Endodermal cell (in vitro differentiated cells): ENCODE data around the gene GPSM1. TPM values are rescaled to one million over a fixed set of nuclear protein-coding genes. Genes with fewer than 3 reads are reported as not detected.

Experiments
- DNase-seq: peaks from one replicate; pipeline ENCODE4 v3.0.0-alpha.2; 2017
- H3K27ac ChIP-seq: 2 replicates; pipeline ENCODE4 v1.5.1; 2013; ENCODE audit warnings: mild to moderate bottlenecking, low read depth, low read length, moderate library complexity
- H3K27me3 ChIP-seq: 2 replicates; pipeline ENCODE4 v1.6.1; 2013; ENCODE audit warnings: mild to moderate bottlenecking, low read length, moderate library complexity; ENCODE audit not compliant: insufficient read depth, control insufficient read depth, poor library complexity, severe bottlenecking
- H3K36me3 ChIP-seq: 2 replicates; pipeline ENCODE4 v1.7.0; 2013; ENCODE audit warnings: mild to moderate bottlenecking, low read length, moderate library complexity; ENCODE audit not compliant: control insufficient read depth, insufficient read depth
- H3K4me1 ChIP-seq: one replicate; pipeline ENCODE4 v1.7.0; 2013; ENCODE audit warnings: low read length; ENCODE audit not compliant: control insufficient read depth, insufficient read depth
- H3K4me3 ChIP-seq: 2 replicates; pipeline ENCODE4 v1.5.1; 2013; ENCODE audit warnings: mild to moderate bottlenecking, low read length, moderate library complexity
- H3K9ac ChIP-seq: 2 replicates; pipeline ENCODE4 v1.6.1; 2013; ENCODE audit warnings: mild to moderate bottlenecking, low read length, moderate library complexity; ENCODE audit not compliant: poor library complexity, severe bottlenecking; ENCODE audit errors: extremely low read depth
- H3K9me3 ChIP-seq: 2 replicates; pipeline ENCODE4 v1.6.1; 2013; ENCODE audit warnings: mild to moderate bottlenecking, low read length, moderate library complexity; ENCODE audit not compliant: control insufficient read depth
- H3K27ac Mint-ChIP-seq: 2 replicates; pipeline ENCODE4 v1.8.0; 2020; ENCODE audit warnings: mixed read lengths
- H3K27me3 Mint-ChIP-seq: 2 replicates; pipeline ENCODE4 v1.8.0; 2021; ENCODE audit warnings: mild to moderate bottlenecking, mixed read lengths; ENCODE audit not compliant: insufficient read depth
- H3K36me3 Mint-ChIP-seq: 2 replicates; pipeline ENCODE4 v1.8.0; 2020; ENCODE audit warnings: low read depth, mixed read lengths
- H3K4me1 Mint-ChIP-seq: 2 replicates; pipeline ENCODE4 v1.8.0; 2020; ENCODE audit warnings: mixed read lengths
- H3K4me3 Mint-ChIP-seq: 2 replicates; pipeline ENCODE4 v1.8.0; 2020; ENCODE audit warnings: mild to moderate bottlenecking, moderate library complexity, mixed read lengths
- H3K9me3 Mint-ChIP-seq: 2 replicates; pipeline ENCODE4 v1.8.0; 2020; ENCODE audit warnings: mild to moderate bottlenecking, mixed read lengths
- WGBS, 2 experiments: methylation state at CpG; one replicate each; pipeline versions ENCODE4 v1.1.5 to v1.1.7; 2013; ENCODE audit warnings: missing lambda C conversion rate in 2 of 2, mixed read lengths in 1 of 2; ENCODE audit not compliant: insufficient coverage in 1 of 2, insufficient read length in 1 of 2; 5-methylcytosine and 5-hydroxymethylcytosine counted together
- total RNA-seq, 2 donors: library from RNA; stranded (reverse); fragmentation: NEBNext Ultra II Directional in 1 of 2; extraction: Animal tissue kit (Norgen Biotek cat#: 25700) in 1 of 2; gene quantifications; 2 replicates in 1 of 2; 3 replicates in 1 of 2; pipeline ENCODE4 v1.2.1, GENCODE V29; 2021
- TF ChIP-seq, protein P1 (sequence below): fragments of 200-600 bp; sonication (generic); conservative IDR thresholded peaks from 2 replicates; pipeline ENCODE4 v1.5.0; 2021; ENCODE audit warnings: antibody characterized with exemption, mild to moderate bottlenecking

Gene GPSM1
- total RNA-seq, 2 donors from 2014 or later: 37.2 to 38.6 TPM

DNA sequence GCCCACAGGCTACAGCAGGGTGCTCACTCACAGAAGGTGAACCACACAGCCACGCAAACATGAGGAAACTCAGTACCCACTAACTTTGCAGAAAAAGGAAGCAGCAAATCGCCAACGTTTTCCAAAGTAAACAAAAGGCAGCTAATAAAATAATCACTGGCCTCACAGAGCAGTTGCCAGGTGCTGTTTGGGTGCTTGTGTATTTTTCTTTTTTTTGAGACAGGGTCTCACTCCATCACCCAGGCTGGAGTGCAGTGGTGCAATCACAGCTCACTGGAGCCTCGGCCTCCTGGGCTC is 68.8 kb downstream of the GPSM1 start:
- Mint-ChIP-seq H3K4me3 (no peak overlapping the region), H3K27me3 (no peaks in the 10 kb centered on the region), H3K4me1 (peaks cover 7% of the 10 kb centered on the region), H3K36me3 (peaks cover 43% of the 10 kb centered on the region), H3K27ac (no peak overlapping the region), H3K9me3 (no peaks in the 10 kb centered on the region)
- 92 to 94% methylated on average over 4 of the region's 4 CpGs for WGBS, 2 experiments
- peaks cover 72% of the 10 kb centered on the region for H3K36me3 ChIP-seq
- no peak for DNase-seq
- no peak overlapping the region for H3K9ac ChIP-seq
- TF ChIP-seq, protein P1, sequence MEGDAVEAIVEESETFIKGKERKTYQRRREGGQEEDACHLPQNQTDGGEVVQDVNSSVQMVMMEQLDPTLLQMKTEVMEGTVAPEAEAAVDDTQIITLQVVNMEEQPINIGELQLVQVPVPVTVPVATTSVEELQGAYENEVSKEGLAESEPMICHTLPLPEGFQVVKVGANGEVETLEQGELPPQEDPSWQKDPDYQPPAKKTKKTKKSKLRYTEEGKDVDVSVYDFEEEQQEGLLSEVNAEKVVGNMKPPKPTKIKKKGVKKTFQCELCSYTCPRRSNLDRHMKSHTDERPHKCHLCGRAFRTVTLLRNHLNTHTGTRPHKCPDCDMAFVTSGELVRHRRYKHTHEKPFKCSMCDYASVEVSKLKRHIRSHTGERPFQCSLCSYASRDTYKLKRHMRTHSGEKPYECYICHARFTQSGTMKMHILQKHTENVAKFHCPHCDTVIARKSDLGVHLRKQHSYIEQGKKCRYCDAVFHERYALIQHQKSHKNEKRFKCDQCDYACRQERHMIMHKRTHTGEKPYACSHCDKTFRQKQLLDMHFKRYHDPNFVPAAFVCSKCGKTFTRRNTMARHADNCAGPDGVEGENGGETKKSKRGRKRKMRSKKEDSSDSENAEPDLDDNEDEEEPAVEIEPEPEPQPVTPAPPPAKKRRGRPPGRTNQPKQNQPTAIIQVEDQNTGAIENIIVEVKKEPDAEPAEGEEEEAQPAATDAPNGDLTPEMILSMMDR: no peak
- no peak overlapping the region for H3K27ac ChIP-seq
- H3K27me3 ChIP-seq: no peaks in the 10 kb centered on the region
- H3K4me1 ChIP-seq: peaks cover 6% of the 10 kb centered on the region
- H3K9me3 ChIP-seq: no peaks in the 10 kb centered on the region
- H3K4me3 ChIP-seq: no peak overlapping the region

- H3K9ac ChIP-seq: no peak overlapping the region
- Mint-ChIP-seq H3K9me3 (no peaks in the 10 kb centered on the region), H3K27ac (no peak overlapping the region), H3K4me1 (peaks cover 7% of the 10 kb centered on the region), H3K4me3 (no peak overlapping the region), H3K36me3 (peaks cover 41% of the 10 kb centered on the region), H3K27me3 (no peaks in the 10 kb centered on the region)
- peaks cover 63% of the 10 kb centered on the region for H3K36me3 ChIP-seq
- H3K27ac ChIP-seq: no peak overlapping the region
- peaks cover 6% of the 10 kb centered on the region for H3K4me1 ChIP-seq
- 96% methylated on average over 5 of the region's 6 CpGs; no CpG with 5 or more reads in 1 of the 2 experiments for WGBS, 2 experiments
- DNase-seq: no peak
- TF ChIP-seq, protein P1: no peak
- H3K9me3 ChIP-seq: no peaks in the 10 kb centered on the region
- H3K4me3 ChIP-seq: no peak overlapping the region
- no peaks in the 10 kb centered on the region for H3K27me3 ChIP-seq
Observed at GRCh38 chr9:136397643-136398042, 70.3 kb downstream of the GPSM1 start.

GRCh38 chr9:136398286-136398685 is 70.9 kb downstream of the GPSM1 start:
- no peak for DNase-seq
- Mint-ChIP-seq H3K9me3 (no peaks in the 10 kb centered on the region), H3K27ac (no peak overlapping the region), H3K4me3 (peak overlapping the region; percentile 85), H3K27me3 (no peaks in the 10 kb centered on the region), H3K4me1 (peaks cover 7% of the 10 kb centered on the region), H3K36me3 (peaks cover 41% of the 10 kb centered on the region)
- TF ChIP-seq, protein P1: no peak
- no peak overlapping the region for H3K27ac ChIP-seq
- H3K36me3 ChIP-seq: peaks cover 58% of the 10 kb centered on the region
- H3K9me3 ChIP-seq: no peaks in the 10 kb centered on the region
- WGBS, 2 experiments: 90 to 93% methylated on average over 6 to 12 of the region's 12 CpGs
- peak overlapping the region; percentile 91 for H3K4me3 ChIP-seq
- peak overlapping the region; percentile 84 for H3K9ac ChIP-seq
- H3K4me1 ChIP-seq: peaks cover 6% of the 10 kb centered on the region
- no peaks in the 10 kb centered on the region for H3K27me3 ChIP-seq
